C1 segment of cervical spinal cord (tissue), 14 donors: Measurements from ENCODE around the gene ARHGEF4.

Experiments
- DNase-seq, 14 donors: peaks; one replicate each; lab custom pipeline; 2025; lab: John Stamatoyannopoulos, UW

Gene ARHGEF4

DNA sequence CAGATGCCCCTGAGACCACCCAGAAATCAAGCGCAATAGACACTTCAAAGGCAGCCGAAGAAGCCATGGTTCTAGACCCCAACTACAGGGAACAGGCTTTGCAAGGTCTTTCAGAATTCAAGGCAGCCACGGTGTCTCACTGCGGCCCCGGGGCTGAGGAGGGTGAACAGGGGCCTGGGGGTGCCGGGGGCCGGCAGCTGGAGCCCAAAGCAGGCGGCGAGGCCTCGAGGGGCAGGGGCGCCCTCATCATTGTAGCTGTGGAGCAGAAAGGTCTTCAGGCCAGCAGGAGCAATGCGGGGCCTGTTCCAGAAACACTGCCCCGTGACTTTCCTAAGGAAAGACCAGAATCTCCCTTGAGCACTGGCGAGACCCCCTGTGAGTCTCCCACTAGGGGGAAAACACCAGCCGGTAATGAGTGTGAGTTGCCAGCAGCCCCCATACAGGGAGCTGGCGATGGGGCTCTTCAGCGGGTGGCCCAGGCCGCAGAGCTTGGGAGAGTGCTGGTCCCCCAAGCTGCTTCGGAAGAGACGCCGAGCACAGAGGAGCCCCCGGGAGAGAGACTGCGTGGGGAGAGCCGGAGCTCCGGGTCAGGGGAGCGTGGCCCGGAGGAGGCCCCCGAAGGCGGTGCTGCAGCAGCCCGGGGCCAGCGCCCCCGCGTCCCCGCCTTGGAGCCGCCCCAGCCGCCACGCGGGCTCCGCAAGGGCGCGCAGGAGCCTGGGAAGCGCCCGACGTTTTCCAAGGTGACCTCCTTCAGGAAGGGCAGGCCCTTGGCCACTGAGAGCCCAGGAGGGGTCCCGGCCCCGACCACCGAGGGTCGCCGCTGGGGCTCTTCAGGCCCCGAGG, 79.1 kb downstream of the ARHGEF4 start:
- no peak for DNase-seq

DNA sequence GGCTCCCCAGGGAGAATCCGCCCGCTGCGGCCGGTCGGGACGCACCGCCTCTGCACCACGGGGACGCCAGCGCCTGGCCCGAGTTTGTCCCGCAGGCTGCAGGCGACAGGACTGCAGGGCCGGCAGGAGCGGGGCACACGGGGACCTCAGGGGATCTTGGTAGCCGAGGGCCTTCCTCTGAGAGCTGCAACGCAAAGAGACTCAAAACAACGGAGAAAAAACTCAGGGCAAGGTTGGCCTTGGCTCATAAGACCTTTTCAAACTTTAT, 79.7 kb downstream of the ARHGEF4 start:
- DNase-seq, result no peak

DNA sequence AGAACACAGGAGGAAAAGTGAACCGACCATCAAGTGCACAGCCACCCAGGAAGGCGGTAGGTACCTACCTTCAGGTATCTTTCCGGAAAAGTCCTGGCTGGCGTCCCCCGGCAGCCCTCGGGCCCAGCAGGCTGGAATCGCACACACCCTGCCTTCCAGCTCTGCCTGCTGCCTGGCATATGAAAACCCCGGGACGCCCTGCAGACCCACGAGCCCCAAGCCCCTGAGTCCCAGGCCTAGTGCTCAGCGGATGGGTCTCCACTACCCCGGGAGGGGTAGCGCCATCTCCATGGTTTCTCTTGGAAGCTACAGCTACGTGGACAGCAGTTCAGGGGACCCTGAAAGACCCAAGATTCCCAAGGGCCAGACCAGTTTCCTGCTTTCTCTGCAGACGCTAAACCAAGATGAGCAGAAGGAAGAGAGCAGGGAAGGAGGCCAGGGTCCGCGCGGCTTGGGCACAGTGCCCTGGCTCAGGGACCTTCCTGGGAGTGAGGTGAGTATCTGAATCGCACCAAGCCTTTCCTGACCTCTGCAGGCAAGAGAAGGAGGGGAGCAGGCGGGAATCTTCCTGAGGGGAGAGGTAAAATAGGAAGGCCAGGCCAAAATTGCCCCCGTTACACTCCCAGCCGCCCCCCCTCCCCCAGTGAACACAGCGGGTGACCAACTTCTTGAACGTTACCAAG, 80.4 kb downstream of the ARHGEF4 start:
- DNase-seq, result peak in 1 of 14 donors; percentile 22

DNA sequence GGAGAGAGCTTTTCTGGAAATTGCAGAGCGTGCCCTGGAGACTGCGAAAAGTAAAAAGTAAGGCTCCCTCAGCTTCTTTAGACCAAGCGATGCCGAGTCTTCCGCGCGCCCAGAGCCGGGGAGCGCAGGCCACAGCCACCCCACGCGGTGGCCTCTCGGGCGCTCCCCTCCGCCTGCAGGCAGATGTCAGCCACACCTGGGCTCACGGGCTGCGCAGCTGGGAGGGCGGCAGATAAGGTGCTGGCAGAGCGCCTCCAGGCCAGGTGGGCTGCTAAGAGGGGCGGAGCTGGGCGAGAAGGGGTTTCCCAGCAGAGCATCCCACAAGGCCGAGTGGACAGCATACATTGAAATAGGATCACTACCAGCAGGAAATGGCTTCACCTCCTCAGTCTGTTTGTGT, 81.7 kb downstream of the ARHGEF4 start:
- DNase-seq, result no peak

DNA sequence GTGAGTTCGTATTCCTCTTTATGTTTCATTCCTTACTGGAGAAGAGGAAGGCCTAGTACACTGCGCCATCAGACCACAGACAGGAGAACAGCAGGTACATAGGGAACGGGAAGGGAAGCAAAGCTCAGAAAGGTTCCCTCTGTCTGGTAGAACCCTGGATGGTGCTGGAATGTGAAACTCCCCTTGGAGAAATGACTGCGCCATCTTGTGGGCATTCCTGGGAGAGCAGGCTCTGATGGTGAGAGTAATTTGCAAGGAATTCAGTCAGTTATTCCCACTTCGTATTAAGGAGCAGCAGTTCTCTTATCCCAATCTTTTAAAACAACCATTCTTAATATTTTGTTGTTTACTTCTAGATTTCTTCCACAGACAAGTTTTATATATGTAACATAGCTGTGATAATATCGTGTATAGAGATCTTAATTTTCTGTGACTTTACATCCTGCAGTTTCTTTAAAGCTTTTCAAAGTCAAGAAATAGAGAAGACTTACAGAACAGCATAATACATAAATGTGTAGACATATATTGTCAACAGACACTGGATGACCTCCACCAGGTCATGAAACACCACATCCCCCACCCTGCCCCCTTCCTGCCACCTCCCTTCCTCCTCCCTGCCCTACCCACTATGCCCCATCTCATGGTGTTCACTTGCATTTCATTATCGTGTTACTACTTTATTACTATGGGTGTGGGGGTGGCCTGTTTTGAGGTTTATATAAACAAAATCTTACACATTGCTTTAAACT, 83.9 kb downstream of the ARHGEF4 start:
- DNase-seq, result peak in 11 of 14 donors; percentile 11 to 75 (median 51)

GRCh38 chr2:130921164-130921476, 84.4 kb downstream of the ARHGEF4 start:
- no peak for DNase-seq

GRCh38 chr2:130922417-130922816, 85.7 kb downstream of the ARHGEF4 start:
- no peak for DNase-seq

- DNase-seq, result no peak
These were observed 91.7 kb downstream of the ARHGEF4 start for GRCh38 chr2:130928385-130928784.

- no peak for DNase-seq
These were observed 94.3 kb downstream of the ARHGEF4 start for GRCh38 chr2:130930740-130931659.

DNA sequence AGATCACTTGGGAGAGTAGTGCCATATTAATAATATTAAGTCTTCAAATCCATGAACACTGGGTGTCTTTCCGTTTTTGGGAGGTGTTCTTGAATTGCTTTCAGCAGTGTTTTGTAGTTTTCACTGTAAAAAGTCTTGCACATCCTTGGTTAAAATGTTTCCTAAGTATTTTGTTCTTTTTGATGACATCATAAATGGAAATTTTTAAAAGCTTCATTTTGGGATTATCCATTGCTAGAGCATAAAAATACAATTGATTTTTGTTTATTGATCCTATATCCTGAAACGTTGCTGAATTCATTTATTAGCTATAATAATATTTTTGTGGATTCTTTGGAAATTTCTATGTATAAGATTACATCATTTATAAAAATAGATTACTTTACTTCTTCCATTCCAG, 96.8 kb downstream of the ARHGEF4 start:
- no peak for DNase-seq

DNA sequence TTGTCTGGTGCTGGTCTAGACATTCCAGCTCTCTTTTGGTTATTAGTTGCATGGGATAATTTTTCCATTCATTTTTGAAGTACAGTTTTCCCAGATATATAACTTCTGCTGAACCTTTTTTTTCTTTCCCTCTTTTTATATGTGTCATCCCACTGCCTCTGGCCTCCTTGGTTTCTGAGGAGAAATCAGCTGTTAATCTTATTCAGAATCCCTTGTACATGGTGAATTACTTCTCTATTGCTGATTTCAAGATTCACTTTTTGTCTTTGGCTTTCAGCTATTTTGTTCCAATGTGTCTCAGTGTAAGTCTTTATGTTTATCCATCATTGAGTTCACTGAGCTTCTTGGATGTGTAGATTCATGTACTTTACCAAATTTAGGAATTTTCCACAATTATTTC, 99.7 kb downstream of the ARHGEF4 start:
- no peak for DNase-seq

GRCh38 chr2:130947967-130948366, 111.3 kb downstream of the ARHGEF4 start:
- no peak for DNase-seq

DNA sequence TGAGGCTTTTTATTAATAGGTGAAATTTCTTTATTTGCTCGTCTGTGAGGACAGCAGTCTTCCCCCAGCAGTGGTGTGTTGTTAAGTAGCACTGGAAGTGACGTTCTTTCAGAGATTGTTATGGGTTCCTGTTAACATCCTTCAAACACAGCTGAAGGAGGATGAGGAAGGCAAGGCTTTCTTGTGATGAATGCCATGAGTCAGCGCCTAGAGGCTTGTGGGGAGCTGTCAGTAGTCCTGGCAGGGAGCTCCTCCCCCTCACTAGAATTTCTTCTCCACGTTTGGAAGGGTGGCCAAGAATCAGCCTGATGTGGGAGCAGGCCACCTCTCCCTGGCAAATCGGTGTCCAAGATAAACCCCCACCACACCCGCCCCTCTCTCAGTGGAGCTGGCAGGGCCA, 113.2 kb downstream of the ARHGEF4 start:
- DNase-seq, result no peak

GRCh38 chr2:130951018-130951417, 114.3 kb downstream of the ARHGEF4 start:
- no peak for DNase-seq

DNA sequence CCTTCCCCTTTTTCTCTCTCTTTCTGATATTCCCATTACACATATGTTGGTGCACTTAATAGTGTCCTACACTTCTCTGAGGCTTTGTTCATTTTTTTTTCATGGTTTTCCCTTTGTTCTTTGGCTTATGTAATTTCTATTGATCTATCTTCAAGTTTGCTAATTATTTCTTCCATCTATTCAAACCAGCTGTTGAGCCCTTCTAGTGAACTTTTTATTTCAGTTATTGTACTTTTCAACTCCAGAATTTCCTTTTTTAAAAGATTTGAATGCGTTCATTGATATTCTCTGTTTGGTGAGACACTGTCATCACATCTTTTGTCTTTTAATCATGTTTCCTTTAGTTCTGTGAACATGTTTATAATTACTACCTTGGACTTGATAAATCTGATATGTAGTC, 118.2 kb downstream of the ARHGEF4 start:
- no peak for DNase-seq

DNA sequence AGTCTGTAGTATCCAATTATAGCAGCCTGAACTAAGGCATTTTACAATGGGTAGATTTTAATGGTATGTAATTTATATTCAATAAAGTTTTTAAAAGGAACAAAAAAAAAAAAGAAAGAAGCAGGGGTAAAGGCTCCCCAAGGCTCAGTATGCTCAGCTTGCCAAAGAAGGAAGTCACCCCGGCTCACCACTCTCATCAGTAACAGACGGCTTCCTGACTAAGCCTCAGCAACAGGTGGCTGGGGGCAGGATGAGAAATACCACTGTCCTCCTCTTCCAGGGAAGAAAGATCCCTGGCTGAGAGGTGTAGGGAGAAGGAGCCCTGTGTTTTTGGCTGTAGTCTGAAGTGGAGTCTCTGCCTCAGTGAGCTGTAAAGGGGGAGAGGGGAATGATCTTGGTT, 121.2 kb downstream of the ARHGEF4 start:
- no peak for DNase-seq

DNA sequence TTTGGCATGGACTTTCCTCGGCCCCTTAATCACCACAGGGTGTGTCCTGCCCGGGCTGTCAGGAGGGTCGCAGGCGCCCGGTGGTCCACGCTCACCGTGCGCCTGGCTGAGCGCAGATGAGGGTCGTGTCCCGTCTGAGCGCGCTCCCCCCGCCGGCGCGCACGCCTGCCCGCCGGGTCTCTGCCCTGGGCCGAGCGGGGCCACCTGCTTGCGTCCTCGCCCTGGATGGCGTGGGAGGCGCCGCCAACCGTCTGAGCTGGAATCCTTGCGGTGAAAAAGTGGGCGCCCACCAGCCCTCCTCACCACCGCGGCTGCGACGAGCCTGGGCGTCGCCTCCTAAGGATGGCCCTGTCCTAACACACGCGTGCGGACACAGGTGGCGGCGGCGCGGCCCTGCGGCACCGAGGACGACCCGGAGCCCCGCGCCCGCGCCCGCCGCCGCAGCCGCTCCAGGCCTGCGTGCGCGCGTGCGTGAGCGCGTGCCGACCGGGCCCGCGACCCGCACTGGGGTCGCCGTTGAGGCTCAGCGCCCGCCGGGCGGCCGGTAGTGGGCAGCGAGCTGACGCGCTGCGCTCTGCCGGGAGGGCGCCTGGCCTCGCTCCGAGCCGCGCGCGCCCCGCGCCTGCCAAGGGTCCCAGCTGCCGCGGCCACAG, 126.6 kb downstream of the ARHGEF4 start:
- DNase-seq, result peak in 1 of 14 donors; percentile 38

DNA sequence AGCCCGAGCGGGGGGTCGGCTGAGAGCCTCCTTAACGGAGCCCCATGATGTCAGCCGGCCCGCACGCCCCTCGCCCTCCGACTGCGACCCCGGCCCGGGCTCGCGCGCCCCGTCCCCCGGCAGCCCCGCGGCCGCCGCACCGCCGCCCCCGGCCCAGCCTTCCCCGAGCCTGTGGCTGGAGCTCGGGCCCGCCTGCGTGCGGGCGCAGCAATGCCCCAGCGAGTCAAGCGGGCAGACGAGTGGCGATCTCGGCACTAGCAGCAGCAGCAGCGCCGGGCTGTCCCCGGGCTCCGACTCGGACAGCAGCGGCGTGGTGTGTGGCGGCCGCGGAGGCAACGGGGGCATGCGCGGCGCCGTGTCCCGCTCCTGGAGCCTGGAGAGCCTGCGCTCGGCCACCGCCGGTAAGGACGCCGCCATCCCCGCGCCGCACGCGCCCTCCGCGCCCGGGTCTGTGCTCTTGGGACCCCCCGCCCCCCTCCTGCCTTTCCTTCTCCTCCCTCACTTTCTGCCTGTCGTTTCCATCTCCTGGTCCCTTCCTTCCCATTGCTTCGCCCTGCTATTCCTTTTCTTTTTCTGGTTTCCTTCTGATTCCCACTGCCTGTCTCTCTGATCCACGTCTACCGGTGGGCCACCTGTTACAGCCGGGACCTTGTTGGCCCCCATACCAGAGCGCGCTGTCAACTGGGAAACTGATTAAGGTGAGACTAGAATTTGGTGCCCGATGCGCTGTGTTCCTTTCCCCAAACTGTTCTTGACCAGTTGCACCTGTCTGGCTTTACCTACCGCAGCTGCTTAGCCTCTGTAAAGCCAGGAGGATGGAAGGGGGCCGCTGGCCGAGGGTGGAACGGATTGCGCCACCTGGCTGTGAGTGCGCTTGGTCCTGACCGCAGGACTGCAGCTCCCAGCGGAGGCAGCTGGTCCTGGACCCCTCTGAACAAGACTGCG, 127.4 kb downstream of the ARHGEF4 start:
- peak in 1 of 14 donors; percentile 41 for DNase-seq

GRCh38 chr2:130964931-130965330, 128.2 kb downstream of the ARHGEF4 start:
- no peak for DNase-seq

GRCh38 chr2:130966149-130966774, 129.5 kb downstream of the ARHGEF4 start:
- DNase-seq, result no peak
